Measurements from ENCODE around the gene TUNAR.

- no peak for TF ChIP-seq CTCF (conservative IDR thresholded peaks at IDR 0.05; ENCODE audit: low read length)
- no peak for TF ChIP-seq EZH2phosphoT487 (IDR thresholded peaks at IDR 0.05; ENCODE audit: borderline replicate concordance, low read depth, low read length)
Observed at GRCh38 chr14:95863295-95863694, 13.3 kb upstream of the TUNAR start.

Measured in OCI-LY7 (cell line).